ENCODE results near the gene ASCL2. TPM values are rescaled to one million over a fixed set of nuclear protein-coding genes. Genes with fewer than 3 reads are reported as not detected.

ASCL2 gene
- total RNA-seq, 1 donor from 2014 or later, result not detected

GRCh38 chr11:2272228-2272945, 2.0 kb upstream of the ASCL2 start:
- no peak for DNase-seq
- Histone ChIP-seq H3K36me3 (no peaks in the 10 kb centered on the region), H3K9me3 (replicated peaks) (no peaks in the 10 kb centered on the region), H3K4me3 (no peak overlapping the region), H3K4me1 (peaks cover 27% of the 10 kb centered on the region), H3K27me3 (ENCODE audit: low read depth) (peaks cover 81% of the 10 kb centered on the region), H3K27ac (replicated peaks) (no peak overlapping the region)
- intact Hi-C loops (cut with micrococcal nuclease), result no loop called here
- TF ChIP-seq, protein P1, sequence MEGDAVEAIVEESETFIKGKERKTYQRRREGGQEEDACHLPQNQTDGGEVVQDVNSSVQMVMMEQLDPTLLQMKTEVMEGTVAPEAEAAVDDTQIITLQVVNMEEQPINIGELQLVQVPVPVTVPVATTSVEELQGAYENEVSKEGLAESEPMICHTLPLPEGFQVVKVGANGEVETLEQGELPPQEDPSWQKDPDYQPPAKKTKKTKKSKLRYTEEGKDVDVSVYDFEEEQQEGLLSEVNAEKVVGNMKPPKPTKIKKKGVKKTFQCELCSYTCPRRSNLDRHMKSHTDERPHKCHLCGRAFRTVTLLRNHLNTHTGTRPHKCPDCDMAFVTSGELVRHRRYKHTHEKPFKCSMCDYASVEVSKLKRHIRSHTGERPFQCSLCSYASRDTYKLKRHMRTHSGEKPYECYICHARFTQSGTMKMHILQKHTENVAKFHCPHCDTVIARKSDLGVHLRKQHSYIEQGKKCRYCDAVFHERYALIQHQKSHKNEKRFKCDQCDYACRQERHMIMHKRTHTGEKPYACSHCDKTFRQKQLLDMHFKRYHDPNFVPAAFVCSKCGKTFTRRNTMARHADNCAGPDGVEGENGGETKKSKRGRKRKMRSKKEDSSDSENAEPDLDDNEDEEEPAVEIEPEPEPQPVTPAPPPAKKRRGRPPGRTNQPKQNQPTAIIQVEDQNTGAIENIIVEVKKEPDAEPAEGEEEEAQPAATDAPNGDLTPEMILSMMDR (IDR thresholded peaks at IDR 0.05; ENCODE audit: borderline replicate concordance), result no peak

DNA sequence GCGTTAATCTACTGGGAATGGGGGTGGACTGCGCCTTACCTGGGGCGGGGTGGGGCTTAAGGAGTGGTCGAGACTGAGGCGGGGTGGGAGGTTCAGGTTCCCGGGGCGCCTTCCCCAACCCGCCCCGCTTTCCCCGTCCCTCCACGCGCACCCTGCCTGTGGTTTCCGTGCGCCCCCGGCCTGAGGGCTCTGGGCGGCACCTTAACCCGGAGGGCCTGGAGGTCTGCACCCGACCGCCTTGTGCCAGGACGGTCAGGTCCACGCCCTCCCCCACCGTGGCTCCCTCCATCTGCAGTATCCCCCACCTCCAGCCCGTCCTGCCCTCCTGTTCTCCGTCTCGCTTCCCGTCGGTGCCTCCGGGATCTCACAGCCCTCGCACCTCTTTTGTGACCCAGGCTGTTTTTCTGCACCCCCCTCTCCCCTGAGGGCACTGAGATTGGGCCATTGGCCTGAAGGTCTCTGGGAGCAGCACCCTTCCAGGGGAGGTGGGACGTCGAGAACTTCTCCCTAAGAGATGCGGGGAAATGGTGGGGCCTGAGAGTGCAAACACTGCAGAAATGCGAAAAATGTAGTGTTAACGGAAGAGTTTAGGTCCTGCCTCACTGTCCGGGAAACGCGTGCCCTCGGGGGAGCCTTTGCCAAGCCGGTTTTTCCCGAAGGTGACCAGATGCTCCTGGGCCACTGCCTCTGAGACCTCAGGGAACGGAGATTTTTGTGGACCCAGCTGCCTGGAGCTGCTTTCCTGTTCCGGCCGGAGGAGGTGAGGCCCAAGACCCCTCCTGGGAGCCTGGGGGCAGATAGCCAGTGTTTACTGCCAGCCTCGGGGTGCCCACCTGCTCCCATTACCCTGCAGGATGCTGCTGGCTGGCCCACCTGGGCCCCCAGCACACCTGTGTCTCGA, 1.2 kb upstream of the ASCL2 start:
- no peak for DNase-seq
- H3K9me3 ChIP-seq (replicated peaks), result no peaks in the 10 kb centered on the region
- peaks cover 27% of the 10 kb centered on the region for H3K4me1 ChIP-seq
- no peak overlapping the region for H3K27ac ChIP-seq (replicated peaks)
- intact Hi-C loops (cut with micrococcal nuclease), result no loop called here
- H3K4me3 ChIP-seq, result peak overlapping the region; percentile 64
- H3K27me3 ChIP-seq (ENCODE audit: low read depth), result peaks cover 89% of the 10 kb centered on the region
- TF ChIP-seq, protein P1 (IDR thresholded peaks at IDR 0.05; ENCODE audit: borderline replicate concordance), result no peak
- no peaks in the 10 kb centered on the region for H3K36me3 ChIP-seq

DNA sequence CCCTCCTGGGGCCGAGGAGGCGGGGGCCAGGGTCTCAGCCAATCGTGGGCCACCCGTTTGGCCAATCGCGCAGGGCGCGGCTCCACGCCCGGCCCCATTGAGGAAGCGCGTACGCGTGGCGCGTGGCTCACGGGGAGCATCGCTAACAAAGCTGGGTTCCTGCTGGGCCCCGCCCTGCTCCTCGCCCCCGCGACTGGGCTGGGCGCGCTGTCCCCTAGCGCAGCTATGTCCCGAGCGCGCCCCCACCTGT, 614 bp upstream of the ASCL2 start:
- Histone ChIP-seq H3K36me3 (no peaks in the 10 kb centered on the region), H3K9me3 (replicated peaks) (no peaks in the 10 kb centered on the region), H3K4me1 (peaks cover 27% of the 10 kb centered on the region), H3K27ac (replicated peaks) (no peak overlapping the region), H3K4me3 (peak overlapping the region; percentile 64), H3K27me3 (ENCODE audit: low read depth) (peaks cover 94% of the 10 kb centered on the region)
- TF ChIP-seq, protein P1 (IDR thresholded peaks at IDR 0.05; ENCODE audit: borderline replicate concordance), result no peak
- DNase-seq, result peak; percentile 42
- intact Hi-C loops (cut with micrococcal nuclease), result no loop called here

- TF ChIP-seq, protein P1 (IDR thresholded peaks at IDR 0.05; ENCODE audit: borderline replicate concordance), result no peak
- no peaks in the 10 kb centered on the region for H3K9me3 ChIP-seq (replicated peaks)
- peaks cover 85% of the 10 kb centered on the region for H3K27me3 ChIP-seq (ENCODE audit: low read depth)
- peaks cover 27% of the 10 kb centered on the region for H3K4me1 ChIP-seq
- intact Hi-C loops (cut with micrococcal nuclease), result no loop called here
- no peak for DNase-seq
- peak overlapping the region; percentile 64 for H3K4me3 ChIP-seq
- peak overlapping the region; percentile 33 for H3K27ac ChIP-seq (replicated peaks)
- H3K36me3 ChIP-seq, result no peaks in the 10 kb centered on the region
Observed at GRCh38 chr11:2269601-2270321, 627 bp downstream of the ASCL2 start.

GRCh38 chr11:2268729-2269600, 1.4 kb downstream of the ASCL2 start:
- intact Hi-C loops (cut with micrococcal nuclease), result no loop called here
- Histone ChIP-seq H3K27ac (replicated peaks) (peak overlapping the region; percentile 33), H3K36me3 (no peaks in the 10 kb centered on the region), H3K9me3 (replicated peaks) (no peaks in the 10 kb centered on the region), H3K4me3 (peak overlapping the region; percentile 64), H3K4me1 (peaks cover 27% of the 10 kb centered on the region), H3K27me3 (ENCODE audit: low read depth) (peaks cover 77% of the 10 kb centered on the region)
- TF ChIP-seq, protein P1 (IDR thresholded peaks at IDR 0.05; ENCODE audit: borderline replicate concordance), result no peak
- DNase-seq, result peak; percentile 51

Data from left ventricle myocardium inferior (tissue), 1 donor.